CD4-positive, alpha-beta T cell treated with Interleukin-4 for 4 hours (primary cell): ENCODE measurements around the gene PNKP.
A peak's percentile ranks its signal among the peaks of the same experiment; 100 is the strongest.

ENCODE experiments used
- DNase-seq: peaks from one replicate; pipeline ENCODE4 v3.0.0-alpha.2; 2020

The PNKP gene

GRCh38 chr19:49812997-49813861 is 54.1 kb downstream of the PNKP start, which contains the start of gene FUZ:
TSS of gene FUZ (minus strand) at chr19:49813292. CDS start at chr19:49813106, 186 bp downstream.
- DNase-seq: peak; percentile 100

GRCh38 chr19:49812452-49812996 is 54.9 kb downstream of the PNKP start:
- no peak for DNase-seq

- DNase-seq: no peak
Observed at GRCh38 chr19:49811328-49811727, 56.0 kb downstream of the PNKP start.
